ENCODE data around the gene TMEM185A. TPM values are rescaled to one million over a fixed set of nuclear protein-coding genes. Genes with fewer than 3 reads are reported as not detected.
"Not testable (repeated sequence)": the region's sequence is repeated elsewhere in the genome, so short reads cannot be mapped to it uniquely, and the experiment has no call there.

The TMEM185A gene
- total and polyA plus RNA-seq, 4 donors: 7.3 to 9.8 (median 7.7) TPM

- Histone ChIP-seq H3K27ac (ENCODE audit: low read depth in 1 of 2, low read length in 2 of 2) (no peak overlapping the region), H3K9me3 (ENCODE audit: control insufficient read depth in 4 of 4, low read length in 3 of 4) (no peaks in the 10 kb centered on the region), H3K4me1 (ENCODE audit: control insufficient read depth in 4 of 4, insufficient read depth in 4 of 4, low read length in 3 of 4) (no peaks in the 10 kb centered on the region), H3K9ac (ENCODE audit: low read depth in 1 of 2, low read length in 2 of 2) (no peak overlapping the region), H3K27me3 (ENCODE audit: control insufficient read depth in 4 of 4, insufficient read depth in 4 of 4, low read length in 3 of 4) (no peaks in the 10 kb centered on the region), H3K4me3 (ENCODE audit: low read depth in 1 of 3, low read length in 3 of 3) (no peak overlapping the region), H3K36me3 (ENCODE audit: control insufficient read depth in 4 of 4, insufficient read depth in 3 of 4, low read depth in 1 of 4, low read length in 3 of 4) (no peaks in the 10 kb centered on the region)
- TF ChIP-seq TAF1 (conservative IDR thresholded peaks at IDR 0.05) (no peak), CTCF (IDR thresholded peaks at IDR 0.05; ENCODE audit: low read depth, low read length, missing input control) (no peak), NR2F2 (IDR thresholded peaks at IDR 0.05) (no peak), JUND (IDR thresholded peaks at IDR 0.05) (no peak), HNF4A (conservative IDR thresholded peaks at IDR 0.05) (no peak), RAD21 (IDR thresholded peaks at IDR 0.05) (no peak), RXRA (IDR thresholded peaks at IDR 0.05) (no peak), GABPA (IDR thresholded peaks at IDR 0.05 in 1 of 2, conservative IDR thresholded peaks at IDR 0.05 in 1 of 2) (no peak), HNF4G (IDR thresholded peaks at IDR 0.05) (no peak), EGR1 (IDR thresholded peaks at IDR 0.05; ENCODE audit: low read depth in 2 of 2) (no peak)
- TF ChIP-seq, protein P1, sequence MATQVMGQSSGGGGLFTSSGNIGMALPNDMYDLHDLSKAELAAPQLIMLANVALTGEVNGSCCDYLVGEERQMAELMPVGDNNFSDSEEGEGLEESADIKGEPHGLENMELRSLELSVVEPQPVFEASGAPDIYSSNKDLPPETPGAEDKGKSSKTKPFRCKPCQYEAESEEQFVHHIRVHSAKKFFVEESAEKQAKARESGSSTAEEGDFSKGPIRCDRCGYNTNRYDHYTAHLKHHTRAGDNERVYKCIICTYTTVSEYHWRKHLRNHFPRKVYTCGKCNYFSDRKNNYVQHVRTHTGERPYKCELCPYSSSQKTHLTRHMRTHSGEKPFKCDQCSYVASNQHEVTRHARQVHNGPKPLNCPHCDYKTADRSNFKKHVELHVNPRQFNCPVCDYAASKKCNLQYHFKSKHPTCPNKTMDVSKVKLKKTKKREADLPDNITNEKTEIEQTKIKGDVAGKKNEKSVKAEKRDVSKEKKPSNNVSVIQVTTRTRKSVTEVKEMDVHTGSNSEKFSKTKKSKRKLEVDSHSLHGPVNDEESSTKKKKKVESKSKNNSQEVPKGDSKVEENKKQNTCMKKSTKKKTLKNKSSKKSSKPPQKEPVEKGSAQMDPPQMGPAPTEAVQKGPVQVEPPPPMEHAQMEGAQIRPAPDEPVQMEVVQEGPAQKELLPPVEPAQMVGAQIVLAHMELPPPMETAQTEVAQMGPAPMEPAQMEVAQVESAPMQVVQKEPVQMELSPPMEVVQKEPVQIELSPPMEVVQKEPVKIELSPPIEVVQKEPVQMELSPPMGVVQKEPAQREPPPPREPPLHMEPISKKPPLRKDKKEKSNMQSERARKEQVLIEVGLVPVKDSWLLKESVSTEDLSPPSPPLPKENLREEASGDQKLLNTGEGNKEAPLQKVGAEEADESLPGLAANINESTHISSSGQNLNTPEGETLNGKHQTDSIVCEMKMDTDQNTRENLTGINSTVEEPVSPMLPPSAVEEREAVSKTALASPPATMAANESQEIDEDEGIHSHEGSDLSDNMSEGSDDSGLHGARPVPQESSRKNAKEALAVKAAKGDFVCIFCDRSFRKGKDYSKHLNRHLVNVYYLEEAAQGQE (IDR thresholded peaks at IDR 0.05): no peak
- 90% methylated on average over 4 of the region's 4 CpGs for WGBS
- DNase-seq (ENCODE audit: low spot score): no peak
Measured at GRCh38 chrX:149563359-149563758, 68.2 kb downstream of the TMEM185A start.

DNA sequence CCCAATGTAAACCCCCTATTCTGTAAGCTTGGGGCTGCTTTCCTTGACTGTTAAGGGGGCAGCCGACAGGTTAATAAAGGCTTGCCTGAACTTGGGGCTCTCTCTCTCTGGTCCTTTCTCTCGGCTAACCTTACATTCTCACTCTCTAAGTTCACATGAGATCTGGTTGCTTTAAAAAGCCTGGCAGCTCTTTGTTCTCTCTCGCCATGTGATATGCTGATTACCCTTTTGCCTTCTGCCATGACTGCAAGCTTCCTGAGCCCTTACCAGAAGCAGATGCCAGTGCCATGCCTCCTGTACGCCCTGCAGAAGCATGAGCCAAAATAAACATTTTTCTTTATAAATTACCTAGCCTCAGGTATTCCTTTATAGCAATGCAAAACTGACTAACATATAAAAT lies 76.3 kb downstream of the TMEM185A start:
- not testable (repeated sequence) for DNase-seq (ENCODE audit: low spot score); H3K27me3 ChIP-seq (ENCODE audit: control insufficient read depth in 4 of 4, insufficient read depth in 4 of 4, low read length in 3 of 4); H3K9ac ChIP-seq (ENCODE audit: low read depth in 1 of 2, low read length in 2 of 2); H3K4me1 ChIP-seq (ENCODE audit: control insufficient read depth in 4 of 4, insufficient read depth in 4 of 4, low read length in 3 of 4); H3K36me3 ChIP-seq (ENCODE audit: control insufficient read depth in 4 of 4, insufficient read depth in 3 of 4, low read depth in 1 of 4, low read length in 3 of 4); H3K4me3 ChIP-seq (ENCODE audit: low read depth in 1 of 3, low read length in 3 of 3); H3K9me3 ChIP-seq (ENCODE audit: control insufficient read depth in 4 of 4, low read length in 3 of 4); H3K27ac ChIP-seq (ENCODE audit: low read depth in 1 of 2, low read length in 2 of 2)
- no CpG with 5 or more reads among the region's 4 CpGs for WGBS

GRCh38 chrX:149551939-149552248 lies 79.7 kb downstream of the TMEM185A start:
- not testable (repeated sequence) for H3K9me3 ChIP-seq (ENCODE audit: control insufficient read depth in 4 of 4, low read length in 3 of 4); H3K36me3 ChIP-seq (ENCODE audit: control insufficient read depth in 4 of 4, insufficient read depth in 3 of 4, low read depth in 1 of 4, low read length in 3 of 4); H3K27ac ChIP-seq (ENCODE audit: low read depth in 1 of 2, low read length in 2 of 2); H3K4me3 ChIP-seq (ENCODE audit: low read depth in 1 of 3, low read length in 3 of 3); H3K9ac ChIP-seq (ENCODE audit: low read depth in 1 of 2, low read length in 2 of 2); DNase-seq (ENCODE audit: low spot score); H3K27me3 ChIP-seq (ENCODE audit: control insufficient read depth in 4 of 4, insufficient read depth in 4 of 4, low read length in 3 of 4); H3K4me1 ChIP-seq (ENCODE audit: control insufficient read depth in 4 of 4, insufficient read depth in 4 of 4, low read length in 3 of 4)
- WGBS: 100% methylated on average over 2 of the region's 6 CpGs

GRCh38 chrX:149551245-149551938 lies 80.2 kb downstream of the TMEM185A start:
- DNase-seq (ENCODE audit: low spot score); H3K36me3 ChIP-seq (ENCODE audit: control insufficient read depth in 4 of 4, insufficient read depth in 3 of 4, low read depth in 1 of 4, low read length in 3 of 4); H3K9ac ChIP-seq (ENCODE audit: low read depth in 1 of 2, low read length in 2 of 2); H3K4me1 ChIP-seq (ENCODE audit: control insufficient read depth in 4 of 4, insufficient read depth in 4 of 4, low read length in 3 of 4); H3K4me3 ChIP-seq (ENCODE audit: low read depth in 1 of 3, low read length in 3 of 3); H3K27me3 ChIP-seq (ENCODE audit: control insufficient read depth in 4 of 4, insufficient read depth in 4 of 4, low read length in 3 of 4); H3K9me3 ChIP-seq (ENCODE audit: control insufficient read depth in 4 of 4, low read length in 3 of 4); H3K27ac ChIP-seq (ENCODE audit: low read depth in 1 of 2, low read length in 2 of 2): not testable (repeated sequence)
- no CpG with 5 or more reads among the region's 4 CpGs for WGBS

DNA sequence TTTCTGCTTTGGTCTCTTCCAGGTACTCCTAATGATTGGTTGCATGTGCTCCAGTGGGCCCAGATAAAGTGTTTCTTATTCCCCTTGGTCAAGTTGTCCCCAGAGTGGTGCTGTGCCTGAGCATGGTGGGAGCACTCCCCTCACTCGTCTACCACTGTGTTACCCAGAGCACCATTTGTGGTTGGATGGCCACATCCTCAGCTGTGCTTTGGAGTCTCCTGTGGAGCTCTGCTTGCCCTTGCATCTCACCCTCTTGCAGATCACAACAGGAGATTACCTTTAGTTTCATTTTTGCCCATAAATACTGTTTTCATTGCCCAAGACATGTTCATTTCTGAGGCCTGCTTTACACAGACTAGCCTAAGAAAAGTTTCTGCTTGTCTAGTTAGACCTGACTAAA lies 81.1 kb downstream of the TMEM185A start:
- DNase-seq (ENCODE audit: low spot score); H3K27me3 ChIP-seq (ENCODE audit: control insufficient read depth in 4 of 4, insufficient read depth in 4 of 4, low read length in 3 of 4); H3K27ac ChIP-seq (ENCODE audit: low read depth in 1 of 2, low read length in 2 of 2); H3K36me3 ChIP-seq (ENCODE audit: control insufficient read depth in 4 of 4, insufficient read depth in 3 of 4, low read depth in 1 of 4, low read length in 3 of 4); H3K9me3 ChIP-seq (ENCODE audit: control insufficient read depth in 4 of 4, low read length in 3 of 4); H3K4me1 ChIP-seq (ENCODE audit: control insufficient read depth in 4 of 4, insufficient read depth in 4 of 4, low read length in 3 of 4); H3K9ac ChIP-seq (ENCODE audit: low read depth in 1 of 2, low read length in 2 of 2); H3K4me3 ChIP-seq (ENCODE audit: low read depth in 1 of 3, low read length in 3 of 3): not testable (repeated sequence)
- WGBS: 90% methylated on average over 1 of the region's 1 CpG

Data from liver (tissue), 9 donors.